Effector memory CD4-positive, alpha-beta T cell (primary cell): ENCODE measurements around the gene HRAS.
A peak's percentile ranks its signal among the peaks of the same experiment; 100 is the strongest.

Source experiments
- DNase-seq, 3 donors: peaks; one replicate each; pipeline ENCODE4 v3.0.0-alpha.2; 2020
- H3K27ac ChIP-seq: 2 replicates; pipeline ENCODE4 v1.7.0; 2013; ENCODE audit warnings: mild to moderate bottlenecking, low read length, moderate library complexity; ENCODE audit not compliant: insufficient read depth, poor library complexity, severe bottlenecking
- H3K27me3 ChIP-seq: replicated peaks from 2 replicates; pipeline ENCODE4 v1.7.0; 2013; ENCODE audit warnings: mild to moderate bottlenecking, low read length; ENCODE audit not compliant: insufficient read depth, control insufficient read depth, poor library complexity, severe bottlenecking
- H3K36me3 ChIP-seq: 2 replicates; pipeline ENCODE4 v1.7.0; 2013; ENCODE audit warnings: mild to moderate bottlenecking, low read length, moderate library complexity; ENCODE audit not compliant: control insufficient read depth, insufficient read depth
- H3K4me1 ChIP-seq: 2 replicates; pipeline ENCODE4 v1.7.0; 2013; ENCODE audit warnings: low read length, mild to moderate bottlenecking; ENCODE audit not compliant: control insufficient read depth, insufficient read depth, poor library complexity, severe bottlenecking
- H3K4me3 ChIP-seq: 2 replicates; pipeline ENCODE4 v1.7.0; 2013; ENCODE audit warnings: low read length, low read depth, mild to moderate bottlenecking; ENCODE audit not compliant: insufficient read depth, poor library complexity, severe bottlenecking
- H3K9me3 ChIP-seq: 2 replicates; pipeline ENCODE4 v1.7.0; 2013; ENCODE audit warnings: mild to moderate bottlenecking, low read length, moderate library complexity; ENCODE audit not compliant: control insufficient read depth

Gene HRAS

GRCh38 chr11:567011-567628, 31.7 kb upstream of the HRAS start:
- no peaks in the 10 kb centered on the region for H3K27me3 ChIP-seq
- H3K36me3 ChIP-seq: peaks cover 7% of the 10 kb centered on the region
- DNase-seq: no peak
- no peak overlapping the region for H3K27ac ChIP-seq
- H3K9me3 ChIP-seq: no peaks in the 10 kb centered on the region
- H3K4me3 ChIP-seq: no peak overlapping the region
- peaks cover 10% of the 10 kb centered on the region for H3K4me1 ChIP-seq

GRCh38 chr11:565921-566509, 30.6 kb upstream of the HRAS start:
- no peak overlapping the region for H3K27ac ChIP-seq
- H3K4me1 ChIP-seq: peaks cover 19% of the 10 kb centered on the region
- H3K36me3 ChIP-seq: peaks cover 7% of the 10 kb centered on the region
- H3K9me3 ChIP-seq: no peaks in the 10 kb centered on the region
- no peak overlapping the region for H3K4me3 ChIP-seq
- H3K27me3 ChIP-seq: no peaks in the 10 kb centered on the region
- DNase-seq: no peak

- no peak for DNase-seq
- H3K4me3 ChIP-seq: no peak overlapping the region
- no peaks in the 10 kb centered on the region for H3K27me3 ChIP-seq
- H3K9me3 ChIP-seq: no peaks in the 10 kb centered on the region
- peaks cover 26% of the 10 kb centered on the region for H3K4me1 ChIP-seq
- peaks cover 7% of the 10 kb centered on the region for H3K36me3 ChIP-seq
- H3K27ac ChIP-seq: no peak overlapping the region
These were observed 28.6 kb upstream of the HRAS start for GRCh38 chr11:563812-564578.

- Histone ChIP-seq H3K9me3 (no peaks in the 10 kb centered on the region), H3K36me3 (peaks cover 7% of the 10 kb centered on the region), H3K4me1 (peaks cover 24% of the 10 kb centered on the region), H3K4me3 (no peak overlapping the region), H3K27me3 (no peaks in the 10 kb centered on the region), H3K27ac (no peak overlapping the region)
- no peak for DNase-seq
These were observed 27.9 kb upstream of the HRAS start for GRCh38 chr11:563066-563811.

- peak overlapping the region; percentile 53 for H3K27ac ChIP-seq
- H3K9me3 ChIP-seq: no peaks in the 10 kb centered on the region
- DNase-seq: no peak
- peaks cover 24% of the 10 kb centered on the region for H3K4me1 ChIP-seq
- H3K36me3 ChIP-seq: peaks cover 7% of the 10 kb centered on the region
- H3K27me3 ChIP-seq: no peaks in the 10 kb centered on the region
- peak overlapping the region; percentile 73 for H3K4me3 ChIP-seq
These were observed 26.8 kb upstream of the HRAS start for GRCh38 chr11:562046-562645.

- Histone ChIP-seq H3K27ac (peak overlapping the region; percentile 53), H3K4me3 (peak overlapping the region; percentile 73)
- no peak for DNase-seq
These were observed 26.0 kb upstream of the HRAS start for GRCh38 chr11:561148-562003.

GRCh38 chr11:560305-561147, 25.1 kb upstream of the HRAS start, which contains the start of the genes LMNTD2 and RASSF7:
TSS of gene LMNTD2 (minus strand) at chr11:560738. CDS start at chr11:560716, 22 bp downstream.
TSS of gene RASSF7 (plus strand) at chr11:560970. CDS start at chr11:561769, 799 bp downstream.
- Histone ChIP-seq H3K36me3 (peaks cover 7% of the 10 kb centered on the region), H3K4me1 (peaks cover 27% of the 10 kb centered on the region), H3K4me3 (peak within 1 kb of the TSS; percentile 73), H3K27ac (peak within 1 kb of the TSS; percentile 70), H3K9me3 (no peaks in the 10 kb centered on the region), H3K27me3 (no peaks in the 10 kb centered on the region)
- DNase-seq: peak; percentile 91 to 93 (median 93)

More at GRCh38 chr11:561148-562003, 26.0 kb upstream of the HRAS start:
- Histone ChIP-seq H3K4me1 (peaks cover 24% of the 10 kb centered on the region), H3K9me3 (no peaks in the 10 kb centered on the region), H3K27me3 (no peaks in the 10 kb centered on the region), H3K36me3 (peaks cover 7% of the 10 kb centered on the region)

GRCh38 chr11:559712-560304, 24.4 kb upstream of the HRAS start:
- no peaks in the 10 kb centered on the region for H3K27me3 ChIP-seq
- peaks cover 7% of the 10 kb centered on the region for H3K36me3 ChIP-seq
- H3K4me1 ChIP-seq: peaks cover 31% of the 10 kb centered on the region
- H3K4me3 ChIP-seq: no peak overlapping the region
- no peak for DNase-seq
- no peaks in the 10 kb centered on the region for H3K9me3 ChIP-seq
- peak overlapping the region; percentile 70 for H3K27ac ChIP-seq
